ENCODE data around the gene CDC37. TPM values are rescaled to one million over a fixed set of nuclear protein-coding genes. Genes with fewer than 3 reads are reported as not detected.
A peak's percentile ranks its signal among the peaks of the same experiment; 100 is the strongest.

Gene CDC37
- 285 and 300 TPM in 2 replicates for total RNA-seq

DNA sequence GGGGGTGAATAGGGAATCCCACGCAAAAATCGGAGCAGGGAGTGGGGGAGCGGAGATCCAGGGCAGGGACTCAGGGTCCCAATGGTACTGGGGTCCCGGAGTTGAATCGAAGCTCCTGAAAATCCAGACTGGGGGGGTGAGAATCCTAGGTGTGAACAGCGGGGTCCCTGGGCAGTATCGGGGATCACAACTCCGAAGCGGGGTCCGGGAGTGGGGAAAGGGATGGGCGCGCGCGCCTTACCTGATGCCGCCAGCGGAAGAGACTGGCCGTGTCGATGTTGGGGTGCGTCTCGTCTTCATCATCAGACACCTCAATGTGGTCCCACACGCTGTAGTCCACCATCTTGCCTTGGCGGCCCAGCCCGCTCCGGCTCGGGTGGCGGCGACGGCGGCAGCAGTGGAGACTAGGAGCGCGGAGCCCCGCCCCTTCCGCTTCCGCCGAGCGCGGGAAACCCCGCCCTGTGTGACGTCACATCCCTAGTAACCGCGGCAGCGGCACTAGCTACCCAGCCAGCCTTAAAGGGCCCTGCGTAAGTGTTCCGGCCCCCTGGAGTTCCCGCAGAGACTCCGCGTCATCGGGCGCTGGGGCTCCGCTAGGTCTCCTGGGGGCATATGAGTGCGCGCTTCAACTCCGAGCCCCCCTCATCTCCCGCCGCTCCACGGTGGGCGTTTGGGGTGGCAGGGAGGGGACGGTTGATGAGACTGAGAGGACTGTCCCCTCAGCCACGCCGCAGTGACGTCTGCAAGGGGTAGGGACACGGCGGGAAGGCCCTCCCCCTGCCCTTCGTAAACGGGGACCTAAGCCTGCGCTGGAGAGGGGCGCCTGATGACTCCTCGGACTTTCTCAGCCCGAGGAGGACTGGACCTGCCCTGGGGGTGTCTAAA, at the start of gene CDC37:
Gene CDC37 (minus strand): TSS at position 406 of the 885 bp plus-strand sequence. CDS start 63 bp downstream, at position 343.
- peaks cover 43% of the 10 kb centered on the region for H3K36me3 Mint-ChIP-seq (ENCODE audit: low read depth)
- intact Hi-C loops (cut with micrococcal nuclease): loop anchor here (1.0 to 10.0 kb wide), 7 partner anchors 9 to 251 kb away; partner anchors contain the start of genes ILF3 and KRI1

DNA sequence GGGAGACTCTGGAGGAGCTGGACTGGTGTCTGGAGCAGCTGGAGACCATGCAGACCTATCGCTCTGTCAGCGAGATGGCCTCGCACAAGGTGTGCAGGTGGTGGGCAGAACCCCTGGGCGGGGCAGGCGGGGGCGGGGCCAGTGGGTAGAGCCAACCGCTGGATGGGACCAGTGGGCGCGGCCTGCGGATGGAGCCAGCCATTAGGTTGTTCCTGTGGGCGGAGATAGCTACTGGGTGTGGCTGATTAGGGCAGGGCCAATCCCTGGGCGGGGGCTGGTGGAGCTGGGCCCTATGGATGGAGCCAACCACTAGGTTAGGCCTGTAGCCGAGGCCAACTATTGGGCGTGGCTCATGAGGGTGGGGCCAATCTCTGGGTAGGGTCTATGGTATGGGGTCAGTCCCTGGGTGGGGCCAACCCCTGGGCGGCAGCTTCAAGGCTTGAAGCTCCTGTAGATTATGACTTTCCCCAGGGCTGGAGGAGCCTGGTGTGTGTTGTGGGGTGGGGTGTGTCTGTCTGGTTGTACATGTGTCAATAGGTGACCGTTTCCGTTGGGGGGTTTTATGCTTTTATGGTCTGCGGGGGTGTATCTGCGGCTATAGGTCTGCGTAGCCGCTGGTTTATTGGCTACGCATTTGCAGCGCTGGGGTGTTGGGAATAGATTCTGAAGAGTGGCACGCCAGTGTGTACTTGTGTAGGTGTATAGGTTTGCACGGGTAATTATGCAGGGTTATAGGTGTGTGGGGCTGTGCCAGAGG, 47.7 kb upstream of the CDC37 start:
- intact Hi-C loops (cut with micrococcal nuclease): no loop called here
- H3K4me3 Mint-ChIP-seq (ENCODE audit: low read depth): no peak overlapping the region
- no peak overlapping the region for H3K27ac Mint-ChIP-seq
- H3K4me1 Mint-ChIP-seq (ENCODE audit: low read depth): peaks cover 20% of the 10 kb centered on the region
- peaks cover 66% of the 10 kb centered on the region for H3K36me3 Mint-ChIP-seq (ENCODE audit: low read depth)
- H3K27me3 Mint-ChIP-seq (ENCODE audit: low read depth): no peaks in the 10 kb centered on the region
- no peak for DNase-seq (ENCODE audit: low spot score)
- no peaks in the 10 kb centered on the region for H3K9me3 Mint-ChIP-seq

More for the DNA sequence above, at the start of gene CDC37:
- Mint-ChIP-seq H3K9me3 (no peaks in the 10 kb centered on the region), H3K27me3 (ENCODE audit: low read depth) (no peaks in the 10 kb centered on the region), H3K27ac (peak within 1 kb of the TSS; percentile 87), H3K4me1 (ENCODE audit: low read depth) (peaks cover 41% of the 10 kb centered on the region), H3K4me3 (ENCODE audit: low read depth) (peak within 1 kb of the TSS; percentile 96)
- DNase-seq (ENCODE audit: low spot score): peak; percentile 98

DNA sequence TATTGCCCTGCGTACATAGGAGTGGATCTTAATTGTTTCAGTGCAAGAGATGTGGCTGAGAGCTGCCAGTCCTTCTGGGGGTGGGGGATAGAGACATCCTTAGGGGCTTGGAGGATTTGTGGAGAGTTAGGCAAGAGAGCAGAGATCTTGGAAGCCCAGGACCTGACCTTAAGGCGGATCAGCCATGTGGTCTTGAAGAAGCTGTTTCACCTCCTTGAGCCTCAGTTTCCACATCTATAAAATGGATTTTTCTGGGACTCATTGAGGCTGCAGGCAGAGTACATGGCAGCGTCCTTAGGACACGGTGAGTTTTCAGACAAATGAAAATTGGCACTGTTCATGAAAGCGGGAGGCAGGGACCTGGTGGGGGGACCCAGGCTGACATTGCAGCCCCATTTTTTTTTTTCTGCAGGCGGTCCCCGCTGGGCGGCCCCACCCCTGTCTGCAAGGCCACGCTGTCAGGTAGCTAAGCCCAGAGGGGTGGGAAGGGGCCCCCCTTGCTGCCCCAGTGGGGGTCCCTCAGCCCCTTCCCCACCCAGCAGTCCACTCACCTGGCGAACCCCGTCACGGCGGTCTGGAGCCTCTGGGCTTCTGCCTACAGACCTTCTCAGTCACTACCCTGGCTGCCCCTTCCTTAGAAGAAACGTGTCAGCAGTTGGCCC, 47.0 kb upstream of the CDC37 start:
- Mint-ChIP-seq H3K4me3 (ENCODE audit: low read depth) (no peak overlapping the region), H3K36me3 (ENCODE audit: low read depth) (peaks cover 61% of the 10 kb centered on the region), H3K4me1 (ENCODE audit: low read depth) (peaks cover 20% of the 10 kb centered on the region), H3K27ac (no peak overlapping the region), H3K27me3 (ENCODE audit: low read depth) (no peaks in the 10 kb centered on the region), H3K9me3 (no peaks in the 10 kb centered on the region)
- intact Hi-C loops (cut with micrococcal nuclease): no loop called here
- DNase-seq (ENCODE audit: low spot score): no peak

DNA sequence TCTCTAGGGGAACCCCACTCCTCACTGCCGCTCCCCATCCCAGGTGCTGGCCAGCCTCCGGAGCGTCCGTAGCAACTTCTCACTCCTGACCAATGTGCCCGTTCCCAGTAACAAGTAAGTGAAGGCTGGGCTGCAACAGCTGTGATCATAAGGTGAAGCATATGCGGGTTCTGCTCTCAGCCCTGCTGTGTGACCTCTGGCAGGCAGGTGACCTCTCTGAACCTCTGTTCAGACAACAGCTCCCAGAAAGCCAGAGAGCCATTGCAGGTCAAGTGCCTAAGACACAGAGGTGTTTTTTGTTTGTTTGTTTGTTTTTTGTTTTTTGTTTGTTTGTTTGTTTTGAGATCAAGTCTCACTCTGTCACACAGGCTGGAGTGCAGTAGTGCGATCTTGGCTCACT, 45.7 kb upstream of the CDC37 start:
- intact Hi-C loops (cut with micrococcal nuclease): no loop called here
- Mint-ChIP-seq H3K4me3 (ENCODE audit: low read depth) (no peak overlapping the region), H3K27me3 (ENCODE audit: low read depth) (no peaks in the 10 kb centered on the region), H3K9me3 (no peaks in the 10 kb centered on the region), H3K36me3 (ENCODE audit: low read depth) (peaks cover 55% of the 10 kb centered on the region), H3K27ac (no peak overlapping the region), H3K4me1 (ENCODE audit: low read depth) (peaks cover 20% of the 10 kb centered on the region)
- no peak for DNase-seq (ENCODE audit: low spot score)

DNA sequence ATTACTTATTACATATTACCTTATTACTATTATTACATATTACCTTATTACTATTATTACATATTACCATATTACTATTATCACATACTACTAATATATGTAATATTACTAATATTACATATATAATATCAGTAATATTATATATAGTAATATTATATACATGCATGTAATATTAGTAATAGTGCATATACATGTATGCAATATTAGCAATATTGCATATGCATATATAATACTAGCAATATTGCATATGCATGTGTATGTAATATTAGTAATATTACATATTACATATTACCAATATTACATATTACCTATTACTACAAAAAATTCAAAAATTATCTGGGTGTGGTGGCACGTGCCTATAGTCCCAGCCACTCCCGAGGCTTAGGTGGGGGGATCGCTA, 39.4 kb upstream of the CDC37 start:
- peaks cover 6% of the 10 kb centered on the region for H3K4me1 Mint-ChIP-seq (ENCODE audit: low read depth)
- peaks cover 21% of the 10 kb centered on the region for H3K36me3 Mint-ChIP-seq (ENCODE audit: low read depth)
- no peaks in the 10 kb centered on the region for H3K9me3 Mint-ChIP-seq
- H3K4me3 Mint-ChIP-seq (ENCODE audit: low read depth): no peak overlapping the region
- H3K27ac Mint-ChIP-seq: no peak overlapping the region
- intact Hi-C loops (cut with micrococcal nuclease): no loop called here
- no peaks in the 10 kb centered on the region for H3K27me3 Mint-ChIP-seq (ENCODE audit: low read depth)
- DNase-seq (ENCODE audit: low spot score): no peak

DNA sequence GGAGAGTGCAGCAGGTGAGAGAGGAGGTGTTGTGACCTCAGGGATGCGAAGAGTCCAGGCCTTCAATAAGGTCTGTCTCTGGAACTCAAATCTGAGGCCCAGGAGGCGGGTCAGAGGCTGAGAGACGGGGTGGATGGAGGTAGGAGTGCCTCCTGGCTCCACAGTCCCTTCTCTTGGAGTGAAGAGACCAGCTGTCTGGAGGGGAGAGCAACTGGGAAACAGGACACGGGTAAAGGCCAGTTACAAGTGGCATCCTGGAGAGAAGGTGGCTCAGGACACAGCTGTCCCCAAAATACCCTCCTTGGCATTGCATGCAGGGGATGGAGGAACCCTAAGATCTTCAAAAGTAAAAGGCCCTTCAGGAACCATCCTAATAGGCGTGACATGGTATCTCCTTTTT, 36.2 kb upstream of the CDC37 start:
- no peak for DNase-seq (ENCODE audit: low spot score)
- Mint-ChIP-seq H3K27ac (no peak overlapping the region), H3K9me3 (no peaks in the 10 kb centered on the region), H3K4me1 (ENCODE audit: low read depth) (peaks cover 15% of the 10 kb centered on the region), H3K27me3 (ENCODE audit: low read depth) (no peaks in the 10 kb centered on the region), H3K4me3 (ENCODE audit: low read depth) (no peak overlapping the region), H3K36me3 (ENCODE audit: low read depth) (peaks cover 15% of the 10 kb centered on the region)
- intact Hi-C loops (cut with micrococcal nuclease): no loop called here

DNA sequence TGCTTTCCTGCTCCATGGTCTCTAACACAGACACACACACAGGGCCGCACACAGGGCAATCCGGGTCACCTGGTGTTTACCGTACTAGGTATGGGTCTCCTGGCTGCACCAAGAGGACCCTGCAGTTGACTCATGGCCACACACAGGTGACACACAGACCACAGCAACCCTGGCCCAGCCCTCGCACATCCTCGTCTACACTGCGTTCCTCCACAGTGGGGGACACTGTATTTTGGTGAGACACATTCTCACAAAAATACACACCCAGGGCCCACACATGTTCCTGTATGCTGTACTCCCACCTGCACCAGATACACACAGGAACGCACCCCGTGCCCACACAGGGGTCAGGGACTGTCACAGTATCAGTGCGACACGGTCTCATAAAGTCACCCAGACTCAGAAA, 29.8 kb upstream of the CDC37 start:
- no peak for DNase-seq (ENCODE audit: low spot score)
- intact Hi-C loops (cut with micrococcal nuclease): no loop called here
- peaks cover under 1% of the 10 kb centered on the region for H3K27me3 Mint-ChIP-seq (ENCODE audit: low read depth)
- peaks cover 52% of the 10 kb centered on the region for H3K4me1 Mint-ChIP-seq (ENCODE audit: low read depth)
- peak overlapping the region; percentile 54 for H3K4me3 Mint-ChIP-seq (ENCODE audit: low read depth)
- H3K36me3 Mint-ChIP-seq (ENCODE audit: low read depth): peaks cover 43% of the 10 kb centered on the region
- no peaks in the 10 kb centered on the region for H3K9me3 Mint-ChIP-seq
- peak overlapping the region; percentile 28 for H3K27ac Mint-ChIP-seq

DNA sequence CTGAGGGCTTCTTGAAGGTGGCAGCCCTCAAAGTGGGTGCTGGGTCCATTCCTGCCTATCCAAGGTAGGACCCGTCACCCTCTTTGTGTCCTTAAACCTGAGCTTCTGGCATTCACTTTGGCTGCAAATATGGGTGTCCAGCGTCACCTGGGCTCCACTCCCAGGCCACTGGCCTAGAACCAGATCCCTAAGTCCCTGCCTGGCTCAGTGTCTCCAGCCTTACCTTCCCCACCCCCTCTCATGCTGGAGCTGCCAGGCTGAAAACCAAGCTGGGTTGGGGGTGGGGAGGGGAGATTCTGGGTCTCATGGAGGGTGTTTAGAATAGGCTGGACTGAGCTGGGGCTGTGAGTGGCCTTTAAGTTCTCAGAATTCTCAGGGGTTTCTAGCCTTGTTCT, 29.4 kb upstream of the CDC37 start:
- Mint-ChIP-seq H3K4me1 (ENCODE audit: low read depth) (peaks cover 56% of the 10 kb centered on the region), H3K27ac (peak overlapping the region; percentile 12), H3K27me3 (ENCODE audit: low read depth) (peaks cover 1% of the 10 kb centered on the region), H3K9me3 (no peaks in the 10 kb centered on the region), H3K36me3 (ENCODE audit: low read depth) (peaks cover 47% of the 10 kb centered on the region), H3K4me3 (ENCODE audit: low read depth) (peak overlapping the region; percentile 54)
- DNase-seq (ENCODE audit: low spot score): no peak
- intact Hi-C loops (cut with micrococcal nuclease): no loop called here

DNA sequence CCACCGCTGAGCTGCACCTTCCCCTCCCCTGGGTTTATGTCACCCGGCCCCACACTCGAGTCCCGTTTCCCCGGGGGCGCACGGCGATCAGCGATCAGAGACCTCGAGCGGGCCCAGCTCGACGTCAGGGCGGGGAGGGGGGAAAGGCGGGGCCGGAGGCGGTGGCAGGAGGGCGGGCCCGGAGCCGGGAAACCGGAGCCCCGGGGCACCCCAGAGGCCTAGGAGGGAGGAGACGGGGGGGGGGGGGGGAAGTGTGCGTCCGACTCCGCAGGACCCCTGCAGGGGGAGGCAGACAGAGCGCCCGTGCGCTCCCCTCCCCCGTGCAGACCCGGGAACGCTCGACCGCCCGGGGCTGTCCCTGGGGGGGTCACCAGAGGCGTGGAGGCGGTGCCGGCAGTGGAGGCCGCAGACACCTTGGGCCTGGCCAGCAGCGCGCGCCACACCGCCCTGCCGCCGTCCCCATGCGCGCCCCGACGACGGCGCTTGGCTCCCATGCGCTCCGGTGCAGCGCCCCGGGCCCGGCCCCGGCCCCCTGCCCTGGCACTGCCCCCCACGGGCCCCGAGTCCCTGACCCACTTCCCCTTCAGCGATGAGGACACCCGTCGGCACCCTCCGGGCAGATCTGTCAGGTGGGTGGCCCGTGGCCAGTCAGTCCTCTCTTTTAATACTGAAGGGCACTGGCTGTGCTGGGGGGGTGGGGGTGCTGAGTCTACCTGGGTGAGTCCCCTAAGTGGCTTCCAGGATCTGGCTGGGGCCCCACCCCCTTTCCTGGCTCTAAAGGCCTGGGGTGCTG, 28.8 kb upstream of the CDC37 start:
- Mint-ChIP-seq H3K9me3 (no peaks in the 10 kb centered on the region), H3K4me3 (ENCODE audit: low read depth) (peak overlapping the region; percentile 88), H3K36me3 (ENCODE audit: low read depth) (peaks cover 49% of the 10 kb centered on the region), H3K27me3 (ENCODE audit: low read depth) (peaks cover 1% of the 10 kb centered on the region), H3K27ac (peak overlapping the region; percentile 94), H3K4me1 (ENCODE audit: low read depth) (peaks cover 62% of the 10 kb centered on the region)
- DNase-seq (ENCODE audit: low spot score): no peak
- intact Hi-C loops (cut with micrococcal nuclease): no loop called here

DNA sequence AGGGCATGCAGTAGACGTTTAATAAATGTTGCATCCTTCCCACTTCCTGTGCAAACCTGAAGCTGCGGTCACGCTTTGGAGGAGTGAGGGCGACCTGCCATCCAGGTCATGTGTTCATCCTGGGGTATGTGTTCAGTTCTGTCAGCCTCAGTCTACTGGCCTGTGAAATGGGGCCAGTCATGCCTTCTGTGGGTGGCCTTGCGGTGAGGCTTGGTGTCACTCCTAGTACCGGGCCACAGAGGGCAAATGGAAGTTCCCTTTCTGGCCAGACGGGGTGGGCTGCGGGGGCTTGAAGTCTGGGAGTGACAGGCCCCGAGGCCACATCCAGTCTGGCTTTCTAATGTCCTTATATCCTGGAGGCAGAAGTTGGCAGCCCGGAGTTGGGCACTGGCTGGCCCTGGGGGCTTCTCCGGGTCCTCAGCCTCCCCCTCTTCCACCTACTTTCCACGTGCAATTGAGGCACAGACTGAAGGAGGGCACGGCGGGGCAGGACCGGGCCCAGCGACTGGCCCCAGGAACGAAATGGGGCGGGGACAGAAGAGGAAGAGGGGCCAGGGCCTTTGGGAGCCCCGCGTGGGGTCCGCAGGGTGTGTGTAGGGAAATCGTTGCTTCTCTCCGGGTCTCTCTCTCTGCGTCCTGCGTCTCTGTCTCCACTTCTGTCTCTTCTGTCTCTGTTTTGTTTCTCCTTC, 28.1 kb upstream of the CDC37 start:
- no peaks in the 10 kb centered on the region for H3K9me3 Mint-ChIP-seq
- H3K4me3 Mint-ChIP-seq (ENCODE audit: low read depth): peak overlapping the region; percentile 88
- peaks cover 67% of the 10 kb centered on the region for H3K4me1 Mint-ChIP-seq (ENCODE audit: low read depth)
- intact Hi-C loops (cut with micrococcal nuclease): no loop called here
- H3K27me3 Mint-ChIP-seq (ENCODE audit: low read depth): peaks cover 1% of the 10 kb centered on the region
- H3K27ac Mint-ChIP-seq: peak overlapping the region; percentile 94
- peaks cover 51% of the 10 kb centered on the region for H3K36me3 Mint-ChIP-seq (ENCODE audit: low read depth)
- DNase-seq (ENCODE audit: low spot score): peak; percentile 58

DNA sequence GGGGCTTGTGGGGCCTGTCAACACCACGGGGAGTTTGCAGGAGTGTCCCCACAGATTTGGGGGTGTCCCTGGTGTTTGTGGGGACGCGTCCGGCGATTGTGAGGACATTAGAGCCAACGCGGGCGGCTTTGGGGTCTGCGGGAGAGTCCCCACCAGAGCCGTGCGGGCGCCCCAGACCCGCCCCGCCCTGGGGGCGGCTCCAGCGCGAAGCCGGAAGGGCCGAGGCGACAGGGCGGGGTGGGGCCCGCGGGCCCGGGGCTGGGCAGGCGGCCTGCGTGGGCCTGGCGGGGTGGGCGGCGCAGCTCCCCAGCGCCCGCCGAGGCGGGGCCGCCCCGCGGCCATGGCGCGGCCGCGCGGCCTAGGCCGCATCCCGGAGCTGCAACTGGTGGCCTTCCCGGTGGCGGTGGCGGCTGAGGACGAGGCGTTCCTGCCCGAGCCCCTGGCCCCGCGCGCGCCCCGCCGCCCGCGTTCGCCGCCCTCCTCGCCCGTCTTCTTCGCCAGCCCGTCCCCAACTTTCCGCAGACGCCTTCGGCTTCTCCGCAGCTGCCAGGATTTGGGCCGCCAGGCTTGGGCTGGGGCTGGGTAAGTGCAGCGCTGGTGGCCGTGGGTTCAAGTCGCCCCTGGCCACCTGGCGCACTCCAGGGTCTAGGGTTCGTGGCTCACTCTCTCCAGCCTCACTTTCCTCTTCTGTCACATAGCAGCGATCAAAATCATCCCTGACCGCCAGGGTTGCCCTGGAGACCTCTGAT, 27.3 kb upstream of the CDC37 start:
- H3K27me3 Mint-ChIP-seq (ENCODE audit: low read depth): peaks cover 1% of the 10 kb centered on the region
- H3K27ac Mint-ChIP-seq: peak overlapping the region; percentile 94
- peaks cover 51% of the 10 kb centered on the region for H3K36me3 Mint-ChIP-seq (ENCODE audit: low read depth)
- DNase-seq (ENCODE audit: low spot score): no peak
- peak overlapping the region; percentile 88 for H3K4me3 Mint-ChIP-seq (ENCODE audit: low read depth)
- intact Hi-C loops (cut with micrococcal nuclease): no loop called here
- no peaks in the 10 kb centered on the region for H3K9me3 Mint-ChIP-seq
- peaks cover 68% of the 10 kb centered on the region for H3K4me1 Mint-ChIP-seq (ENCODE audit: low read depth)
